HCT116 (cell line): ENCODE results near the gene MMEL1. TPM values are rescaled to one million over a fixed set of nuclear protein-coding genes. Genes with fewer than 3 reads are reported as not detected.

Experiments used
- ATAC-seq: fragments of 200-7000 bp; cut with Tn5 transposase; 2 replicates; pipeline ENCODE4 v1.9.1; 2020; ENCODE audit warnings: mild to moderate bottlenecking, moderate library complexity
- BruUV-seq: library from RNA; stranded (reverse); fragments of 400-500 nt; replicated peaks from 2 replicates; lab custom pipeline; 2021; lab: Mats Ljungman, UMichigan
- CTCF ChIA-PET: fragments of 300-600 bp; sonication (Branson Sonifier 250); formaldehyde crosslinking; loops from one replicate; lab custom pipeline; 2021; ENCODE audit warnings: antibody characterized with exemption; lab: Charles Lee
- POLR2A ChIA-PET: fragments of 300-600, 350-600 bp; sonication (Branson Sonifier 250); formaldehyde crosslinking; loops from one replicate; lab custom pipeline; 2021; ENCODE audit warnings: antibody characterized with exemption; lab: Charles Lee
- RAD21 ChIA-PET, 2 experiments: fragments of 300-600 bp; sonication (Branson Sonifier 250); formaldehyde crosslinking; loops; one replicate each; lab custom pipeline; 2023; ENCODE audit warnings: low total read pairs in 2 of 2; ENCODE audit not compliant: uncharacterized antibody in 2 of 2, unreplicated experiment in 2 of 2, low non-redundant PET in 1 of 2; lab: Charles Lee
- DNase-seq: peaks from one replicate; pipeline ENCODE4 v3.0.0-alpha.2; 2010; ENCODE audit warnings: low read depth, low spot score
- H2AFZ ChIP-seq: fragments of 200-600 bp; shearing (Covaris generic), sonication (generic); 2 replicates; pipeline ENCODE4 v1.6.1; 2017; ENCODE audit warnings: low read depth, mixed run types, mixed read lengths, antibody characterized with exemption, low read length; ENCODE audit not compliant: poor library complexity, severe bottlenecking
- H3K27ac ChIP-seq: 2 replicates; pipeline ENCODE4 v1.5.1; 2012; ENCODE audit warnings: low read depth, low read length
- H3K27me3 ChIP-seq: fragments of 200-600 bp; sonication (generic); 2 replicates; pipeline ENCODE4 v1.6.1; 2016; ENCODE audit warnings: mixed run types, low read length, mixed read lengths; ENCODE audit not compliant: insufficient read depth
- H3K36me3 ChIP-seq, 2 experiments: fragments of 200-500 bp in 1 of 2; fragments of 200-600 bp in 1 of 2; sonication (Bioruptor generic) in 1 of 2; sonication (generic) in 1 of 2; 2 replicates each; pipeline versions ENCODE4 v1.5.1 to v1.6.1; 2014 to 2016; ENCODE audit warnings: low read length in 2 of 2, inconsistent platforms in 1 of 2, mixed read lengths in 1 of 2, mixed run types in 1 of 2; ENCODE audit not compliant: insufficient read depth in 2 of 2, control insufficient read depth in 1 of 2
- H3K4me1 ChIP-seq, 2 experiments: fragments of 200-600 bp in 1 of 2; sonication (generic) in 1 of 2; 2 replicates each; pipeline versions ENCODE4 v1.5.1 to v1.6.1; 2012 to 2017; ENCODE audit warnings: low read length in 2 of 2, inconsistent platforms in 1 of 2, mild to moderate bottlenecking in 1 of 2, mixed read lengths in 1 of 2, mixed run types in 1 of 2, moderate library complexity in 1 of 2; ENCODE audit not compliant: insufficient read depth in 2 of 2, control insufficient read depth in 1 of 2
- H3K4me2 ChIP-seq: fragments of 200-600 bp; sonication (generic); 2 replicates; pipeline ENCODE4 v1.6.1; 2017; ENCODE audit warnings: mixed run types, low read length, mixed read lengths
- H3K4me3 ChIP-seq, 2 experiments: fragments of 200-600 bp in 1 of 2; sonication (generic) in 1 of 2; replicated peaks in 1 of 2; 2 replicates each; pipeline ENCODE4 v1.5.1; 2011 to 2016; ENCODE audit warnings: low read length in 2 of 2, control low read depth in 1 of 2, low read depth in 1 of 2, mild to moderate bottlenecking in 1 of 2, mixed read lengths in 1 of 2, mixed run types in 1 of 2
- H3K79me2 ChIP-seq: fragments of 200-600 bp; sonication (generic); 2 replicates; pipeline ENCODE4 v1.6.1; 2017; ENCODE audit warnings: mild to moderate bottlenecking, mixed run types, low read length, moderate library complexity, mixed read lengths; ENCODE audit not compliant: insufficient read depth
- H3K9ac ChIP-seq: fragments of 200-600 bp; sonication (generic); 2 replicates; pipeline ENCODE4 v1.6.1; 2016; ENCODE audit warnings: low read length, mixed read lengths
- H3K9me2 ChIP-seq: fragments of 200-600 bp; sonication (generic), shearing (Covaris generic); 2 replicates; pipeline ENCODE4 v1.6.1; 2017; ENCODE audit warnings: mixed run types, mild to moderate bottlenecking, moderate library complexity; ENCODE audit not compliant: insufficient read depth
- H3K9me3 ChIP-seq, 2 experiments: fragments of 200-500 bp in 1 of 2; fragments of 200-600 bp in 1 of 2; sonication (Bioruptor generic) in 1 of 2; sonication (generic) in 1 of 2; 2 replicates each; pipeline ENCODE4 v1.6.1; 2014 to 2017; ENCODE audit warnings: low read length in 2 of 2, mixed read lengths in 2 of 2, inconsistent platforms in 1 of 2, low read depth in 1 of 2, mild to moderate bottlenecking in 1 of 2, mixed run types in 1 of 2, moderate library complexity in 1 of 2; ENCODE audit not compliant: control insufficient read depth in 1 of 2, insufficient read depth in 1 of 2
- H4K20me1 ChIP-seq: fragments of 200-600 bp; sonication (generic), shearing (Covaris generic); 2 replicates; pipeline ENCODE4 v1.6.1; 2017; ENCODE audit warnings: mixed run types, mild to moderate bottlenecking, moderate library complexity; ENCODE audit not compliant: insufficient read depth
- ATF3 ChIP-seq: IDR thresholded peaks from 2 replicates; pipeline ENCODE4 v1.6.1; 2012
- CBX3 ChIP-seq: IDR thresholded peaks from 2 replicates; pipeline ENCODE4 v1.6.1; 2012; ENCODE audit warnings: low read depth
- CEBPB ChIP-seq: IDR thresholded peaks from 2 replicates; pipeline ENCODE4 v1.6.1; 2012; ENCODE audit warnings: low read depth
- CTCF ChIP-seq, 3 experiments: fragments of 200-600 bp in 1 of 3; sonication (generic) in 1 of 3; IDR thresholded peaks in 2 of 3; conservative IDR thresholded peaks in 1 of 3; 2 replicates each; pipeline ENCODE4 v1.5.1; 2012 to 2017; ENCODE audit warnings: low read depth in 2 of 3, low read length in 2 of 3, antibody characterized with exemption in 1 of 3, borderline replicate concordance in 1 of 3, control low read depth in 1 of 3, mild to moderate bottlenecking in 1 of 3, mixed read lengths in 1 of 3, mixed run types in 1 of 3, moderate library complexity in 1 of 3; ENCODE audit not compliant: insufficient read depth in 1 of 3
- EGR1 ChIP-seq: IDR thresholded peaks from 2 replicates; pipeline ENCODE4 v1.6.1; 2012; ENCODE audit warnings: low read depth
- ELF1 ChIP-seq: IDR thresholded peaks from 2 replicates; pipeline ENCODE4 v1.6.1; 2012; ENCODE audit warnings: low read depth, borderline replicate concordance
- EZH2phosphoT487 ChIP-seq: fragments of 200-600 bp; IDR thresholded peaks from 2 replicates; pipeline ENCODE4 v1.6.1; 2018; ENCODE audit warnings: antibody characterized with exemption, borderline replicate concordance
- JUND ChIP-seq: IDR thresholded peaks from 2 replicates; pipeline ENCODE4 v1.6.1; 2012
- MAX ChIP-seq: IDR thresholded peaks from 2 replicates; pipeline ENCODE4 v1.6.1; 2012
- POLR2AphosphoS5 ChIP-seq: IDR thresholded peaks from 2 replicates; pipeline ENCODE4 v1.6.1; 2011; ENCODE audit warnings: mild to moderate bottlenecking, low read depth, low read length, moderate library complexity
- RAD21 ChIP-seq: IDR thresholded peaks from 2 replicates; pipeline ENCODE4 v1.6.1; 2012; ENCODE audit warnings: low read depth, mild to moderate bottlenecking
- REST ChIP-seq: IDR thresholded peaks from 2 replicates; pipeline ENCODE4 v1.6.1; 2012; ENCODE audit warnings: low read depth
- SIN3A ChIP-seq: IDR thresholded peaks from 2 replicates; pipeline ENCODE4 v1.6.1; 2012; ENCODE audit warnings: low read depth
- SP1 ChIP-seq: IDR thresholded peaks from 2 replicates; pipeline ENCODE4 v1.6.1; 2012; ENCODE audit warnings: low read depth
- SRF ChIP-seq: IDR thresholded peaks from 2 replicates; pipeline ENCODE4 v1.6.1; 2012; ENCODE audit warnings: low read depth
- TCF7L2 ChIP-seq: IDR thresholded peaks from 2 replicates; pipeline ENCODE4 v1.7.0; 2011; ENCODE audit warnings: borderline replicate concordance, inconsistent platforms; ENCODE audit not compliant: insufficient read depth, insufficient read length; ENCODE audit errors: extremely low read depth
- YY1 ChIP-seq: IDR thresholded peaks from 2 replicates; pipeline ENCODE4 v1.6.1; 2011; ENCODE audit warnings: low read length, low read depth, moderate library complexity, mild to moderate bottlenecking; ENCODE audit not compliant: insufficient replicate concordance; ENCODE audit errors: extremely low read depth
- ZBTB33 ChIP-seq: IDR thresholded peaks from 2 replicates; pipeline ENCODE4 v1.6.1; 2011; ENCODE audit warnings: mild to moderate bottlenecking, low read length, moderate library complexity; ENCODE audit not compliant: insufficient replicate concordance; ENCODE audit errors: extremely low read depth
- ZFX ChIP-seq: fragments of 450-650 bp; IDR thresholded peaks from 2 replicates; pipeline ENCODE4 v1.6.1; 2017
- intact Hi-C: fragments of 100-400 bp; cut with micrococcal nuclease; formaldehyde crosslinking; loops from 2 replicates; pipeline ENCODE4 v1.10.0; 2022
- total RNA-seq: library from RNA; stranded (reverse); gene quantifications from one replicate; pipeline ENCODE4 v1.2.1, GENCODE V29; 2021; ENCODE audit not compliant: unreplicated experiment

Gene MMEL1
- total RNA-seq, 1 experiment from 2014 or later: 2.7 TPM

GRCh38 chr1:2603521-2604155 is 29.2 kb downstream of the MMEL1 start:
- no TSS peak for BruUV-seq
- ChIA-PET POLR2A (no interaction called here), RAD21 (no interaction called here), CTCF (no interaction called here)
- Histone ChIP-seq H3K4me1 (no peaks in the 10 kb centered on the region), H3K9me2 (no peaks in the 10 kb centered on the region), H3K36me3 (no peaks in the 10 kb centered on the region), H3K9me3 (no peaks in the 10 kb centered on the region), H3K27me3 (0 out of 2 replicates have a peak, but pooled peaks cover 5% of the 10 kb centered on the region), H3K79me2 (no peaks in the 10 kb centered on the region), H2AFZ (no peak overlapping the region), H3K27ac (no peak overlapping the region), H3K9ac (no peak overlapping the region), H4K20me1 (no peaks in the 10 kb centered on the region), H3K4me2 (no peak overlapping the region), H3K4me3 (no peak overlapping the region)
- intact Hi-C loops: no loop called here
- ATAC-seq (no peak), DNase-seq (no peak)
- TF ChIP-seq EGR1 (no peak), RAD21 (no peak), ATF3 (no peak), REST (no peak), ELF1 (no peak), EZH2phosphoT487 (no peak), ZBTB33 (no peak), SRF (no peak), POLR2AphosphoS5 (no peak), CEBPB (no peak), JUND (no peak), CTCF (IDR thresholded peaks at IDR 0.05 in 2 of 3, conservative IDR thresholded peaks at IDR 0.05 in 1 of 3; ENCODE audit: borderline replicate concordance in 1 of 3, insufficient read depth in 1 of 3, low read depth in 2 of 3, low read length in 2 of 3) (no peak), ZFX (no peak), CBX3 (no peak), MAX (no peak), SIN3A (no peak), TCF7L2 (no peak), YY1 (no peak), SP1 (no peak)
